ENCODE data around the gene UQCRC1.

The UQCRC1 gene

GRCh38 chr3:48633743-48634142, 24.3 kb upstream of the UQCRC1 start:
- DNase-seq (ENCODE audit: low read depth in 1 of 2, low spot score in 1 of 2) = no peak

- no peak for DNase-seq (ENCODE audit: low read depth in 1 of 2, low spot score in 1 of 2)
These were observed 23.8 kb upstream of the UQCRC1 start for GRCh38 chr3:48633256-48633655.

GRCh38 chr3:48631516-48632448, 22.3 kb upstream of the UQCRC1 start:
- no peak for DNase-seq (ENCODE audit: low read depth in 1 of 2, low spot score in 1 of 2)

GRCh38 chr3:48630833-48631232, 21.4 kb upstream of the UQCRC1 start:
- no peak for DNase-seq (ENCODE audit: low read depth in 1 of 2, low spot score in 1 of 2)

GRCh38 chr3:48630407-48630806, 21.0 kb upstream of the UQCRC1 start:
- no peak for DNase-seq (ENCODE audit: low read depth in 1 of 2, low spot score in 1 of 2)

GRCh38 chr3:48629894-48630293, 20.4 kb upstream of the UQCRC1 start:
- no peak for DNase-seq (ENCODE audit: low read depth in 1 of 2, low spot score in 1 of 2)

- DNase-seq (ENCODE audit: low read depth in 1 of 2, low spot score in 1 of 2) = no peak
These were observed 19.0 kb upstream of the UQCRC1 start for GRCh38 chr3:48628277-48629017.

- DNase-seq (ENCODE audit: low read depth in 1 of 2, low spot score in 1 of 2) = no peak
These were observed 16.2 kb upstream of the UQCRC1 start for GRCh38 chr3:48625600-48625999.

GRCh38 chr3:48624767-48625166, 15.3 kb upstream of the UQCRC1 start:
- no peak for DNase-seq (ENCODE audit: low read depth in 1 of 2, low spot score in 1 of 2)

- no peak for DNase-seq (ENCODE audit: low read depth in 1 of 2, low spot score in 1 of 2)
These were observed 14.6 kb upstream of the UQCRC1 start for GRCh38 chr3:48623851-48624547.

GRCh38 chr3:48621461-48621869, 12.0 kb upstream of the UQCRC1 start, which contains the start of gene TMEM89:
Gene TMEM89, minus strand, starts transcription at chr3:48621769. Its CDS starts 13 bp downstream, at chr3:48621756.
- no peak for DNase-seq (ENCODE audit: low read depth in 1 of 2, low spot score in 1 of 2)

- DNase-seq (ENCODE audit: low read depth in 1 of 2, low spot score in 1 of 2) = no peak
These were observed 10.4 kb upstream of the UQCRC1 start for GRCh38 chr3:48619541-48620524.

- DNase-seq (ENCODE audit: low read depth in 1 of 2, low spot score in 1 of 2) = no peak
These were observed 8.1 kb upstream of the UQCRC1 start for GRCh38 chr3:48617559-48617958.

- DNase-seq (ENCODE audit: low read depth in 1 of 2, low spot score in 1 of 2) = no peak
These were observed 4.6 kb upstream of the UQCRC1 start for GRCh38 chr3:48614044-48614443.

- no peak for DNase-seq (ENCODE audit: low read depth in 1 of 2, low spot score in 1 of 2)
These were observed 2.9 kb upstream of the UQCRC1 start for GRCh38 chr3:48612309-48612708.

GRCh38 chr3:48607519-48607918, 1.9 kb downstream of the UQCRC1 start:
- DNase-seq (ENCODE audit: low read depth in 1 of 2, low spot score in 1 of 2) = no peak

GRCh38 chr3:48601622-48601994, 7.8 kb downstream of the UQCRC1 start:
- DNase-seq (ENCODE audit: low read depth in 1 of 2, low spot score in 1 of 2) = no peak

- DNase-seq (ENCODE audit: low read depth in 1 of 2, low spot score in 1 of 2) = no peak
These were observed 8.5 kb downstream of the UQCRC1 start for GRCh38 chr3:48600711-48601621.

- no peak for DNase-seq (ENCODE audit: low read depth in 1 of 2, low spot score in 1 of 2)
These were observed 9.7 kb downstream of the UQCRC1 start for GRCh38 chr3:48599509-48600285.

Data from activated CD4-positive, alpha-beta T cell treated with anti-CD3 and anti-CD28 coated beads, Interleukin-2, amount 50 U/mL, for 24 hours (primary cell).